Fibroblast of lung (primary cell): ENCODE results near the gene RUNX2. TPM values are rescaled to one million over a fixed set of nuclear protein-coding genes. Genes with fewer than 3 reads are reported as not detected.

Source experiments
- DNase-seq, 2 donors: peaks; one replicate each; pipeline versions ENCODE4 v3.0.0 to v3.0.0-alpha.2; 2010; ENCODE audit warnings: low read depth in 2 of 2
- H2AFZ ChIP-seq: 2 replicates; pipeline ENCODE4 v1.5.1; 2012; ENCODE audit warnings: low read length, control low read depth, inconsistent platforms
- H3K27ac ChIP-seq: 2 replicates; pipeline ENCODE4 v1.5.1; 2011; ENCODE audit warnings: low read length, control low read depth; ENCODE audit not compliant: insufficient read depth
- H3K27me3 ChIP-seq: 2 replicates; pipeline ENCODE4 v1.5.1; 2011; ENCODE audit warnings: mild to moderate bottlenecking, low read length; ENCODE audit not compliant: control insufficient read depth, insufficient read depth
- H3K36me3 ChIP-seq: 2 replicates; pipeline ENCODE4 v1.5.1; 2011; ENCODE audit warnings: low read length; ENCODE audit not compliant: control insufficient read depth, insufficient read depth
- H3K4me1 ChIP-seq: 2 replicates; pipeline ENCODE4 v1.5.1; 2011; ENCODE audit warnings: low read length; ENCODE audit not compliant: control insufficient read depth, insufficient read depth; ENCODE audit errors: extremely low read depth
- H3K4me2 ChIP-seq: 2 replicates; pipeline ENCODE4 v1.5.1; 2011; ENCODE audit warnings: low read length, control low read depth; ENCODE audit not compliant: insufficient read depth; ENCODE audit errors: extremely low read depth
- H3K4me3 ChIP-seq, 4 experiments: fragments of 200-600 bp in 1 of 4; sonication (generic) in 1 of 4; replicated peaks in 1 of 4; 2 replicates each; pipeline ENCODE4 v1.5.1; 2011 to 2016; ENCODE audit warnings: low read length in 4 of 4, low read depth in 3 of 4, mild to moderate bottlenecking in 3 of 4, control low read depth in 2 of 4, inconsistent platforms in 1 of 4, mixed read lengths in 1 of 4; ENCODE audit not compliant: insufficient read depth in 1 of 4; ENCODE audit errors: control extremely low read depth in 1 of 4
- H3K79me2 ChIP-seq: 2 replicates; pipeline ENCODE4 v1.5.1; 2012; ENCODE audit warnings: mild to moderate bottlenecking, low read length, inconsistent platforms; ENCODE audit not compliant: control insufficient read depth, insufficient read depth
- H3K9ac ChIP-seq: 2 replicates; pipeline ENCODE4 v1.5.1; 2011; ENCODE audit warnings: mild to moderate bottlenecking, low read length, control low read depth; ENCODE audit not compliant: insufficient read depth
- H3K9me3 ChIP-seq: 2 replicates; pipeline ENCODE4 v1.5.1; 2012; ENCODE audit warnings: low read depth, low read length; ENCODE audit not compliant: control insufficient read depth, insufficient read depth
- H4K20me1 ChIP-seq: 2 replicates; pipeline ENCODE4 v1.5.1; 2011; ENCODE audit warnings: low read length; ENCODE audit not compliant: control insufficient read depth, insufficient read depth; ENCODE audit errors: extremely low read depth
- CTCF ChIP-seq, 2 donors: IDR thresholded peaks in 1 of 2; conservative IDR thresholded peaks in 1 of 2; 1 replicate in 1 of 2; 2 replicates in 1 of 2; pipeline ENCODE4 v1.5.1; 2011 to 2012; ENCODE audit warnings: low read length in 2 of 2, control low read depth in 1 of 2, inconsistent platforms in 1 of 2, low read depth in 1 of 2, mild to moderate bottlenecking in 1 of 2
- EZH2 ChIP-seq: IDR thresholded peaks from 2 replicates; pipeline ENCODE4 v1.5.1; 2012; ENCODE audit warnings: low read length, control low read depth, mild to moderate bottlenecking; ENCODE audit errors: missing control alignments
- polyA plus RNA-seq, 2 donors: library from polyadenylated mRNA; depleted of rRNA in 1 of 2; stranded (reverse) in 1 of 2; unstranded in 1 of 2; fragments of >200 nt; gene quantifications; 2 replicates each; pipeline ENCODE4 v1.2.1, GENCODE V29; 2011 to 2012; ENCODE audit warnings: missing spikeins in 1 of 2
- total RNA-seq: library from RNA; depleted of rRNA; stranded (reverse); fragments of >200 nt; gene quantifications from 2 replicates; pipeline ENCODE4 v1.2.1, GENCODE V29; 2014

RUNX2 gene
- total and polyA plus RNA-seq, 2 donors (not counting 1 experiment from before 2014, with no cell fraction given), result 2.5 to 4.5 TPM

GRCh38 chr6:45548657-45549515, 220.8 kb downstream of the RUNX2 start:
- no peak overlapping the region for H3K4me2 ChIP-seq
- peaks cover 2% of the 10 kb centered on the region for H3K36me3 ChIP-seq
- H3K9ac ChIP-seq, result no peak overlapping the region
- no peak overlapping the region for H3K4me3 ChIP-seq
- no peak overlapping the region for H2AFZ ChIP-seq
- H3K27me3 ChIP-seq, result no peaks in the 10 kb centered on the region
- TF ChIP-seq EZH2, result no peak
- TF ChIP-seq CTCF (conservative IDR thresholded peaks at IDR 0.05 in 1 of 2, IDR thresholded peaks at IDR 0.05 in 1 of 2; ENCODE audit: low read depth in 1 of 2, low read length in 2 of 2), result no peak
- H3K9me3 ChIP-seq, result no peaks in the 10 kb centered on the region
- no peak overlapping the region for H3K27ac ChIP-seq
- H3K4me1 ChIP-seq, result peaks cover 7% of the 10 kb centered on the region
- no peaks in the 10 kb centered on the region for H3K79me2 ChIP-seq
- no peaks in the 10 kb centered on the region for H4K20me1 ChIP-seq
- no peak for DNase-seq

- DNase-seq, result no peak
- H3K9ac ChIP-seq, result no peak overlapping the region
Measured at GRCh38 chr6:45552536-45552935, 224.4 kb downstream of the RUNX2 start.

More at GRCh38 chr6:45552536-45552935, 224.4 kb downstream of the RUNX2 start:
- H3K4me3 ChIP-seq, result no peak overlapping the region
- no peak overlapping the region for H2AFZ ChIP-seq
- no peak overlapping the region for H3K27ac ChIP-seq
- TF ChIP-seq EZH2 (no peak), CTCF (conservative IDR thresholded peaks at IDR 0.05 in 1 of 2, IDR thresholded peaks at IDR 0.05 in 1 of 2; ENCODE audit: low read depth in 1 of 2, low read length in 2 of 2) (no peak)
- no peaks in the 10 kb centered on the region for H3K27me3 ChIP-seq
- H3K9me3 ChIP-seq, result no peaks in the 10 kb centered on the region
- H3K4me2 ChIP-seq, result no peak overlapping the region
- peaks cover 13% of the 10 kb centered on the region for H3K4me1 ChIP-seq
- no peaks in the 10 kb centered on the region for H4K20me1 ChIP-seq
- H3K79me2 ChIP-seq, result no peaks in the 10 kb centered on the region
- no peaks in the 10 kb centered on the region for H3K36me3 ChIP-seq
